K562 (cell line): Measurements from ENCODE around the gene KRT71. TPM values are rescaled to one million over a fixed set of nuclear protein-coding genes. Genes with fewer than 3 reads are reported as not detected.

Source experiments
- ATAC-seq: fragments of 200-7000 bp; cut with Tn5 transposase; 3 replicates; pipeline ENCODE4 v1.9.1; 2020; ENCODE audit warnings: moderate library complexity
- BruUV-seq: library from RNA; stranded (reverse); fragments of 400-500 nt; replicated peaks from 2 replicates; lab custom pipeline; 2021; lab: Mats Ljungman, UMichigan
- CTCF ChIA-PET: fragments of 300-600 bp; formaldehyde crosslinking; extraction: SDS; loops from one replicate; lab custom pipeline; 2021; ENCODE audit warnings: low intra/inter-chr PET ratio; lab: Yijun Ruan, JAX
- POLR2A ChIA-PET: fragments of 300-600, 350-650 bp; sonication (Branson Sonifier 250); formaldehyde crosslinking; extraction: SDS; loops from one replicate; lab custom pipeline; 2021; ENCODE audit warnings: antibody characterized with exemption, inconsistent platforms; lab: Yijun Ruan, JAX
- DNase-seq, 4 experiments: peaks; one replicate each; pipeline versions ENCODE4 v3.0.0 to v3.0.0-alpha.2; 2011 to 2018; ENCODE audit warnings: low spot score in 3 of 4, mixed read lengths in 3 of 4; ENCODE audit errors: extremely low read depth in 1 of 4
- FAIRE-seq: peaks from 2 replicates; lab custom pipeline; 2011; peaks lifted over from hg19 to GRCh38; lab: Jason Lieb, UNC
- H2AFZ ChIP-seq: 2 replicates; pipeline ENCODE4 v1.6.0; 2011; ENCODE audit warnings: low read depth, low read length, control low read depth, inconsistent platforms
- H3K27ac ChIP-seq: fragments of 200-600 bp; 3 replicates; pipeline ENCODE4 v1.8.0; 2011; ENCODE audit warnings: low read depth, mild to moderate bottlenecking, control low read depth, inconsistent platforms, low read length, moderate library complexity, mixed read lengths; ENCODE audit errors: extremely low read depth
- H3K27me3 ChIP-seq, 2 experiments: fragments of 300-600 bp in 1 of 2; 2 replicates in 1 of 2; 3 replicates in 1 of 2; pipeline versions ENCODE4 v1.6.0 to v1.8.0; 2011; ENCODE audit warnings: inconsistent platforms in 2 of 2, low read length in 2 of 2, mild to moderate bottlenecking in 1 of 2, mixed read lengths in 1 of 2, moderate library complexity in 1 of 2; ENCODE audit not compliant: control insufficient read depth in 2 of 2, insufficient read depth in 2 of 2
- H3K36me3 ChIP-seq: fragments of 300-600 bp; 3 replicates; pipeline ENCODE4 v1.8.0; 2011; ENCODE audit warnings: mild to moderate bottlenecking, low read length, inconsistent platforms; ENCODE audit not compliant: control insufficient read depth, insufficient read depth
- H3K4me1 ChIP-seq, 2 experiments: fragments of 200-600 bp in 1 of 2; replicated peaks in 1 of 2; 2 replicates in 1 of 2; 3 replicates in 1 of 2; pipeline versions ENCODE4 v1.5.1 to v1.8.0; 2011; ENCODE audit warnings: inconsistent platforms in 2 of 2, low read length in 2 of 2, mild to moderate bottlenecking in 1 of 2, mixed read lengths in 1 of 2, moderate library complexity in 1 of 2; ENCODE audit not compliant: control insufficient read depth in 2 of 2, insufficient read depth in 2 of 2
- H3K4me2 ChIP-seq: 2 replicates; pipeline ENCODE4 v1.6.1; 2011; ENCODE audit warnings: low read length, control low read depth, inconsistent platforms, mixed read lengths; ENCODE audit not compliant: insufficient read depth
- H3K4me3 ChIP-seq: fragments of 200-600 bp; sonication (generic), shearing (Covaris generic); 2 replicates; pipeline ENCODE4 v1.5.1; 2016; ENCODE audit warnings: control low read depth, inconsistent platforms
- H3K79me2 ChIP-seq: fragments of 200-600 bp; 3 replicates; pipeline ENCODE4 v1.8.0; 2011; ENCODE audit warnings: low read length, inconsistent platforms; ENCODE audit not compliant: control insufficient read depth, insufficient read depth
- H3K9ac ChIP-seq, 2 experiments: 2 replicates each; pipeline versions ENCODE4 v1.6.0 to v1.6.1; 2011; ENCODE audit warnings: low read depth in 2 of 2, low read length in 2 of 2, control low read depth in 1 of 2, inconsistent platforms in 1 of 2, mild to moderate bottlenecking in 1 of 2, mixed read lengths in 1 of 2; ENCODE audit not compliant: insufficient read depth in 1 of 2
- H3K9me1 ChIP-seq: one replicate; pipeline ENCODE4 v1.6.0; 2011; ENCODE audit warnings: inconsistent platforms, mild to moderate bottlenecking, low read length, moderate library complexity; ENCODE audit not compliant: control insufficient read depth, insufficient read depth
- H3K9me3 ChIP-seq: replicated peaks from 2 replicates; pipeline ENCODE4 v1.5.1; 2011; ENCODE audit warnings: low read depth, low read length, inconsistent platforms; ENCODE audit not compliant: control insufficient read depth, insufficient read depth
- H4K20me1 ChIP-seq: replicated peaks from 2 replicates; pipeline ENCODE4 v1.6.1; 2011; ENCODE audit warnings: low read length, inconsistent platforms, mixed read lengths; ENCODE audit not compliant: control insufficient read depth, insufficient read depth
- BACH1 ChIP-seq: fragments of 200-800 bp; sonication (Bioruptor generic); IDR thresholded peaks from 2 replicates; pipeline ENCODE4 v1.6.1; 2016; ENCODE audit warnings: missing genetic modification characterization, missing compliant biosample characterization
- BCL6 ChIP-seq: fragments of 250-450 bp; sonication (Bioruptor Pico); IDR thresholded peaks from 2 replicates; pipeline ENCODE4 v1.4.0; 2020
- C11orf30 ChIP-seq: fragments of 450-650 bp; IDR thresholded peaks from 2 replicates; pipeline ENCODE4 v1.6.1; 2016; ENCODE audit warnings: low read depth, mild to moderate bottlenecking
- DEAF1 ChIP-seq: fragments of 450-650 bp; formaldehyde crosslinking; IDR thresholded peaks from 2 replicates; pipeline ENCODE4 v1.4.0; 2020; ENCODE audit warnings: mild to moderate bottlenecking, moderate library complexity
- FUS ChIP-seq: fragments of 200-400 bp; formaldehyde crosslinking; optimal IDR thresholded peaks from 2 replicates; pipeline ENCODE3; 2017; ENCODE audit warnings: low read depth, low read length
- HMG20B ChIP-seq: fragments of 250-450 bp; sonication (Bioruptor Pico); IDR thresholded peaks from 2 replicates; pipeline ENCODE4 v1.5.0; 2021; ENCODE audit warnings: mild to moderate bottlenecking
- MAFG ChIP-seq: fragments of 450-650 bp; conservative IDR thresholded peaks from 2 replicates; pipeline ENCODE4 v1.6.1; 2016; ENCODE audit warnings: missing genetic modification characterization, missing compliant biosample characterization
- RFX5 ChIP-seq: IDR thresholded peaks from 2 replicates; pipeline ENCODE4 v1.6.1; 2011; ENCODE audit warnings: low read depth, mild to moderate bottlenecking, improper control_type of control experiment, low read length
- RNF219 ChIP-seq: fragments of 250-450 bp; sonication (Bioruptor Pico); IDR thresholded peaks from 2 replicates; pipeline ENCODE4 v1.5.0; 2022; ENCODE audit warnings: mild to moderate bottlenecking
- STAT5A ChIP-seq: IDR thresholded peaks from 2 replicates; pipeline ENCODE4 v1.6.1; 2012; ENCODE audit warnings: low read length, inconsistent platforms, borderline replicate concordance
- ZNF140 ChIP-seq: fragments of 250-450 bp; sonication (Bioruptor Pico); IDR thresholded peaks from 2 replicates; pipeline ENCODE4 v1.8.0; 2021; ENCODE audit warnings: moderate library complexity, mild to moderate bottlenecking, inconsistent platforms
- ZNF316 ChIP-seq: fragments of 450-650 bp; IDR thresholded peaks from 2 replicates; pipeline ENCODE4 v1.6.1; 2016
- ZNF778 ChIP-seq: fragments of 450-650 bp; formaldehyde crosslinking; IDR thresholded peaks from 2 replicates; pipeline ENCODE4 v1.4.0; 2020; ENCODE audit warnings: mild to moderate bottlenecking, moderate library complexity
- ZNF780A ChIP-seq: fragments of 250-450 bp; sonication (Bioruptor Pico); IDR thresholded peaks from 2 replicates; pipeline ENCODE4 v1.5.0; 2021; ENCODE audit warnings: mild to moderate bottlenecking
- WGBS: fragments of 100-300 bp; shearing (Covaris generic); methylation state at CpG from one replicate; pipeline ENCODE4 v1.1.6; 2016; ENCODE audit warnings: low coverage, mixed read lengths; ENCODE audit not compliant: insufficient coverage; ENCODE audit errors: missing lambda C conversion rate; 5-methylcytosine and 5-hydroxymethylcytosine counted together
- in situ Hi-C: fragments of 300-500 bp; cut with MboI; formaldehyde crosslinking; loops from 4 replicates; pipeline ENCODE4 v1.15.0; 2018; ENCODE audit warnings: inconsistent platforms, mixed read lengths
- intact Hi-C: fragments of 100-400 bp; cut with micrococcal nuclease; formaldehyde crosslinking; loops from 2 replicates; pipeline ENCODE4 v1.14.2; 2022
- polyA plus RNA-seq, 8 experiments: library from polyadenylated mRNA; depleted of rRNA in 4 of 8; stranded (reverse) in 5 of 8; unstranded in 3 of 8; fragments of >200 nt; fragmentation: Nextera tagmentation in 2 of 8; fragmentation: Illumina TruSeq in 1 of 8; extraction: Ambion mirVana in 2 of 8; extraction: Trizol in 1 of 8; gene quantifications; 2 replicates each; pipeline versions ENCODE4 v1.2.1 to v1.2.3, GENCODE V29; 2011 to 2014; ENCODE audit warnings: inconsistent platforms in 1 of 8, missing spikeins in 1 of 8
- total RNA-seq, 7 experiments: library from RNA; depleted of rRNA in 6 of 7; stranded (reverse); fragments of >200 nt in 6 of 7; fragmentation: Illumina TruSeq in 2 of 7; extraction: Trizol in 2 of 7; gene quantifications; 2 replicates each; pipeline versions ENCODE4 v1.2.1 to v1.2.3, GENCODE V29; 2011 to 2021; ENCODE audit warnings: low replicate concordance in 1 of 7

KRT71 gene
- total and polyA plus RNA-seq, 9 of the 15 experiments (the other 6 are each of a cell fraction or from before 2014, with no cell fraction given), result not detected

GRCh38 chr12:52559979-52560378 lies 7.0 kb upstream of the KRT71 start:
- H3K79me2 ChIP-seq, result no peaks in the 10 kb centered on the region
- BruUV-seq, result no TSS peak
- no peak overlapping the region for H3K4me3 ChIP-seq
- no peaks in the 10 kb centered on the region for H3K4me1 ChIP-seq
- DNase-seq (no peak), FAIRE-seq (no peak), ATAC-seq (no peak)
- CTCF ChIA-PET, result no interaction called here
- H3K27ac ChIP-seq, result no peak overlapping the region
- no peaks in the 10 kb centered on the region for H4K20me1 ChIP-seq
- POLR2A ChIA-PET, result interaction anchor here (0.6 to 1.6 kb wide), 3 partner anchors 10 to 125 kb away, joined by 3 to 8 read pairs (median 3); no protein-coding TSS in a partner anchor
- no peak overlapping the region for H3K4me2 ChIP-seq
- no peak overlapping the region for H2AFZ ChIP-seq
- in situ Hi-C loops, result no loop called here
- H3K9ac ChIP-seq, result no peak overlapping the region
- no peaks in the 10 kb centered on the region for H3K36me3 ChIP-seq
- no peaks in the 10 kb centered on the region for H3K9me3 ChIP-seq
- WGBS, result 0% methylated on average over 4 of the region's 4 CpGs
- intact Hi-C loops, result no loop called here
- no peaks in the 10 kb centered on the region for H3K9me1 ChIP-seq
- H3K27me3 ChIP-seq, result peaks cover 0 to 28% of the 10 kb centered on the region in 2 experiments; a peak in 2 of 5 replicates
- TF ChIP-seq MAFG (0 out of 2 replicates have a peak, but pooled peaks have one; percentile 11), ZNF316 (peak; percentile 20; the same call in 1 of the 2 replicates), STAT5A (no peak), ZNF778 (CRISPR knock-in tag) (no peak), ZNF140 (no peak)
- TF ChIP-seq, all 486 proteins: peak for 2

- H3K36me3 ChIP-seq, result no peaks in the 10 kb centered on the region
- 3% methylated on average over 8 of the region's 8 CpGs for WGBS
- no peak overlapping the region for H3K4me2 ChIP-seq
- no peaks in the 10 kb centered on the region; the same call in 1 of the 2 replicates for H4K20me1 ChIP-seq
- H3K4me3 ChIP-seq, result no peak overlapping the region
- H3K9ac ChIP-seq, result no peak overlapping the region
- no TSS peak for BruUV-seq
- in situ Hi-C loops, result no loop called here
- H3K4me1 ChIP-seq, result no peaks in the 10 kb centered on the region
- H3K27ac ChIP-seq, result no peak overlapping the region
- intact Hi-C loops, result no loop called here
- H2AFZ ChIP-seq, result no peak overlapping the region
- H3K9me3 ChIP-seq, result no peaks in the 10 kb centered on the region
- ChIA-PET POLR2A (interaction anchor here (0.6 kb wide), 1 partner anchor 1513 kb away, joined by 3 read pairs; no protein-coding TSS in a partner anchor), CTCF (no interaction called here)
- FAIRE-seq (no peak), DNase-seq (no peak), ATAC-seq (no peak)
- H3K79me2 ChIP-seq, result no peaks in the 10 kb centered on the region
- peaks cover 0 to 26% of the 10 kb centered on the region in 2 experiments; a peak in 2 of 5 replicates for H3K27me3 ChIP-seq
- H3K9me1 ChIP-seq, result no peaks in the 10 kb centered on the region
- TF ChIP-seq DEAF1 (no peak), FUS (no peak), C11orf30 (no peak), ZNF780A (CRISPR knock-in tag) (no peak), BCL6 (CRISPR knock-in tag) (no peak), RFX5 (no peak), HMG20B (no peak), BACH1 (tag) (no peak), RNF219 (CRISPR knock-in tag) (no peak)
Measured at GRCh38 chr12:52558781-52559445, 6.0 kb upstream of the KRT71 start.
